ENCODE measurements around the gene GGA3. TPM values are rescaled to one million over a fixed set of nuclear protein-coding genes. Genes with fewer than 3 reads are reported as not detected.
"Not testable (repeated sequence)": the region's sequence is repeated elsewhere in the genome, so short reads cannot be mapped to it uniquely, and the experiment has no call there.

GGA3 gene
- total and polyA plus RNA-seq, 10 of the 15 experiments (the other 5 are each of a cell fraction or from before 2014, with no cell fraction given), result 7.0 to 57.5 (median 34.0) TPM

DNA sequence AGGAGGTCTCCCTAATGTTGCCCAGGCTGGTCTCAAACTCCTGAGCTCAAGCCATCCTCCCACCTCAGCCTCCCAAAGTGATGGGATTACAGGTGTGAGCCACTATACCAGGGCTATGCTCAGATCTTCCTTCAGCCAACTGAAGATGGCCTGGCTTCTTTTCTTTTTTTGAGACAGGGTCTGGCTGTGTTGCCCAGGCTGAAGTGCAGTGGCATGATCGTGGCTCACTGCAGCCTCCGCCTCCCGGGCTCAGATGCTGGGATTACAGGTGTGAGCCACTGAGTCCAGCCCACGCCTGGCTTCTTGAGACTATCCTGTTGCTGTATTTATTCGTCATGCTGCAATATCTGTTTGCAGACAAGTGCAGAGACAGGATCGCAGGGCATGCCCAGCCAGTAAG, 23.7 kb upstream of the GGA3 start (continued):
- no peak for TF ChIP-seq EED (IDR thresholded peaks at IDR 0.05; ENCODE audit: low read depth)
- no peak for TF ChIP-seq CBX5 (IDR thresholded peaks at IDR 0.05; ENCODE audit: low read depth)
- TF ChIP-seq HCFC1 (IDR thresholded peaks at IDR 0.05; ENCODE audit: low read length), result no peak
- TF ChIP-seq GATAD2B (conservative IDR thresholded peaks at IDR 0.05; ENCODE audit: low read depth), result no peak
- no peak for TF ChIP-seq PAX8 (IDR thresholded peaks at IDR 0.05)
- no peak for TF ChIP-seq TBL1XR1 (IDR thresholded peaks at IDR 0.05; ENCODE audit: low read depth, low read length)
- TF ChIP-seq CEBPB (IDR thresholded peaks at IDR 0.05; ENCODE audit: borderline replicate concordance in 1 of 2, low read depth in 2 of 2, low read length in 2 of 2), result no peak
- TF ChIP-seq, protein P1, sequence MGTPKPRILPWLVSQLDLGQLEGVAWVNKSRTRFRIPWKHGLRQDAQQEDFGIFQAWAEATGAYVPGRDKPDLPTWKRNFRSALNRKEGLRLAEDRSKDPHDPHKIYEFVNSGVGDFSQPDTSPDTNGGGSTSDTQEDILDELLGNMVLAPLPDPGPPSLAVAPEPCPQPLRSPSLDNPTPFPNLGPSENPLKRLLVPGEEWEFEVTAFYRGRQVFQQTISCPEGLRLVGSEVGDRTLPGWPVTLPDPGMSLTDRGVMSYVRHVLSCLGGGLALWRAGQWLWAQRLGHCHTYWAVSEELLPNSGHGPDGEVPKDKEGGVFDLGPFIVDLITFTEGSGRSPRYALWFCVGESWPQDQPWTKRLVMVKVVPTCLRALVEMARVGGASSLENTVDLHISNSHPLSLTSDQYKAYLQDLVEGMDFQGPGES (IDR thresholded peaks at IDR 0.05), result no peak
- TF ChIP-seq IRF5 (IDR thresholded peaks at IDR 0.05; ENCODE audit: borderline replicate concordance), result no peak
- TF ChIP-seq, protein P2, sequence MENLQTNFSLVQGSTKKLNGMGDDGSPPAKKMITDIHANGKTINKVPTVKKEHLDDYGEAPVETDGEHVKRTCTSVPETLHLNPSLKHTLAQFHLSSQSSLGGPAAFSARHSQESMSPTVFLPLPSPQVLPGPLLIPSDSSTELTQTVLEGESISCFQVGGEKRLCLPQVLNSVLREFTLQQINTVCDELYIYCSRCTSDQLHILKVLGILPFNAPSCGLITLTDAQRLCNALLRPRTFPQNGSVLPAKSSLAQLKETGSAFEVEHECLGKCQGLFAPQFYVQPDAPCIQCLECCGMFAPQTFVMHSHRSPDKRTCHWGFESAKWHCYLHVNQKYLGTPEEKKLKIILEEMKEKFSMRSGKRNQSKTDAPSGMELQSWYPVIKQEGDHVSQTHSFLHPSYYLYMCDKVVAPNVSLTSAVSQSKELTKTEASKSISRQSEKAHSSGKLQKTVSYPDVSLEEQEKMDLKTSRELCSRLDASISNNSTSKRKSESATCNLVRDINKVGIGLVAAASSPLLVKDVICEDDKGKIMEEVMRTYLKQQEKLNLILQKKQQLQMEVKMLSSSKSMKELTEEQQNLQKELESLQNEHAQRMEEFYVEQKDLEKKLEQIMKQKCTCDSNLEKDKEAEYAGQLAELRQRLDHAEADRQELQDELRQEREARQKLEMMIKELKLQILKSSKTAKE (IDR thresholded peaks at IDR 0.05; ENCODE audit: low read depth, poor library complexity, severe bottlenecking), result no peak
- TF ChIP-seq, protein P3, sequence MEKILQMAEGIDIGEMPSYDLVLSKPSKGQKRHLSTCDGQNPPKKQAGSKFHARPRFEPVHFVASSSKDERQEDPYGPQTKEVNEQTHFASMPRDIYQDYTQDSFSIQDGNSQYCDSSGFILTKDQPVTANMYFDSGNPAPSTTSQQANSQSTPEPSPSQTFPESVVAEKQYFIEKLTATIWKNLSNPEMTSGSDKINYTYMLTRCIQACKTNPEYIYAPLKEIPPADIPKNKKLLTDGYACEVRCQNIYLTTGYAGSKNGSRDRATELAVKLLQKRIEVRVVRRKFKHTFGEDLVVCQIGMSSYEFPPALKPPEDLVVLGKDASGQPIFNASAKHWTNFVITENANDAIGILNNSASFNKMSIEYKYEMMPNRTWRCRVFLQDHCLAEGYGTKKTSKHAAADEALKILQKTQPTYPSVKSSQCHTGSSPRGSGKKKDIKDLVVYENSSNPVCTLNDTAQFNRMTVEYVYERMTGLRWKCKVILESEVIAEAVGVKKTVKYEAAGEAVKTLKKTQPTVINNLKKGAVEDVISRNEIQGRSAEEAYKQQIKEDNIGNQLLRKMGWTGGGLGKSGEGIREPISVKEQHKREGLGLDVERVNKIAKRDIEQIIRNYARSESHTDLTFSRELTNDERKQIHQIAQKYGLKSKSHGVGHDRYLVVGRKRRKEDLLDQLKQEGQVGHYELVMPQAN (conservative IDR thresholded peaks at IDR 0.05), result no peak

- ChIA-PET POLR2A (interaction anchor here (0.6 to 3.0 kb wide), 4 partner anchors 8 to 173 kb away, joined by 3 to 10 read pairs (median 6); partner anchors contain the start of genes MIF4GD and SLC25A19), CTCF (interaction anchor here (0.8 kb wide), 1 partner anchor 321 kb away, joined by 4 read pairs; no protein-coding TSS in a partner anchor), SMC1A (ENCODE audit: uncharacterized antibody, unreplicated experiment) (interaction anchor here (1.3 kb wide), 1 partner anchor 9 kb away, joined by 3 read pairs; the partner anchor contains the start of gene SLC25A19)
- H2AFZ ChIP-seq (ENCODE audit: control insufficient read depth, low read depth, low read length); H3K4me3 ChIP-seq; ATAC-seq; H3K9me3 ChIP-seq (replicated peaks; ENCODE audit: control insufficient read depth, insufficient read depth, low read length); H3K79me2 ChIP-seq (ENCODE audit: control insufficient read depth, insufficient read depth, low read length); H3K27me3 ChIP-seq (replicated peaks in 1 of 2; ENCODE audit: control insufficient read depth in 2 of 2, insufficient read depth in 2 of 2, low read length in 1 of 2); H3K4me1 ChIP-seq (ENCODE audit: control insufficient read depth, insufficient read depth, low read length); intact Hi-C loops (cut with micrococcal nuclease; ENCODE audit: unreplicated experiment); H3K27ac ChIP-seq (ENCODE audit: control insufficient read depth, insufficient read depth); H3K9ac ChIP-seq (ENCODE audit: control insufficient read depth, insufficient read depth, low read length); H3K4me2 ChIP-seq (ENCODE audit: control insufficient read depth, insufficient read depth); DNase-seq (ENCODE audit: low read depth, low spot score); RAD21 ChIA-PET (ENCODE audit: unreplicated experiment); BruUV-seq (replicated peaks); FAIRE-seq; H4K20me1 ChIP-seq (ENCODE audit: control insufficient read depth, insufficient read depth); in situ Hi-C loops (cut with MboI): not testable (repeated sequence)
- peaks cover 8 to 15% of the 10 kb centered on the region in 2 experiments; a peak in 3 of 4 replicates for H3K36me3 ChIP-seq (ENCODE audit: control insufficient read depth in 2 of 2, insufficient read depth in 2 of 2, low read length in 1 of 2)
- 99% methylated on average over 4 of the region's 4 CpGs for WGBS (ENCODE audit: insufficient coverage, insufficient replicate concordance, low lambda C conversion rate, missing lambda C conversion rate)
Measured at GRCh38 chr17:75280189-75280588, 18.8 kb upstream of the GGA3 start.

Measured in GM12878 (cell line).